Endothelial cell of umbilical vein (primary cell): ENCODE results near the gene SMC5.

Experiments
- FOS ChIP-seq: IDR thresholded peaks from 2 replicates; pipeline ENCODE4 v1.6.1; 2011; ENCODE audit warnings: mild to moderate bottlenecking, low read length, moderate library complexity, borderline replicate concordance; ENCODE audit not compliant: insufficient read depth
- POLR2A ChIP-seq: IDR thresholded peaks from 2 replicates; pipeline ENCODE4 v1.6.1; 2012; ENCODE audit warnings: low read depth, mild to moderate bottlenecking, control low read depth, low read length
- POLR2AphosphoS5 ChIP-seq: IDR thresholded peaks from 2 replicates; pipeline ENCODE4 v1.6.1; 2012; ENCODE audit warnings: low read depth, mild to moderate bottlenecking, control low read depth, low read length, moderate library complexity; ENCODE audit not compliant: insufficient read depth
- TF ChIP-seq, protein P1 (sequence below), 2 donors: IDR thresholded peaks; 1 replicate in 1 of 2; 2 replicates in 1 of 2; pipeline ENCODE4 v1.5.1; 2011; ENCODE audit warnings: low read length in 2 of 2, mild to moderate bottlenecking in 2 of 2, moderate library complexity in 2 of 2, control low read depth in 1 of 2, inconsistent platforms in 1 of 2, low read depth in 1 of 2; ENCODE audit not compliant: insufficient read depth in 1 of 2; ENCODE audit errors: extremely low read depth in 1 of 2
- TF ChIP-seq, protein P2 (sequence below): IDR thresholded peaks from 2 replicates; pipeline ENCODE4 v1.6.1; 2011; ENCODE audit not compliant: insufficient read depth, insufficient read length

DNA sequence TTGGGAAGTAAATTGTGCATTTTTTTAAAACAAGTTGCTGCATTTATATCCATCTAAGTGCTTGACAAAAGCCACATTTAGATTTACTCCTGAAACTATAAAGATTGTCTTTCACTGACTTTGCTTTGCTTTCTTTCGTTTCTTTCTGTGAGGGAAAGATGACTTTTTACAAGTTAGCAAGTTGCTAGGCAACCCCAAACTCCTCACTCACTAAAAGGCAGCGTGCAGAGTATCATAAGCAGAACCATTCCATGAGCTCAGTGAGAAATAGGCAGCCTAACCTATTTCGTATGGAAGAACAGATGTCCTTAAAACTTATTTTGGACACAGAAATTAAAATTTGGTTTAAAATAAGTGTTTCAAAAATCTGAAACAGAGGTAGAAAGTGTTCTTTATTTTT is 126.6 kb downstream of the SMC5 start:
- TF ChIP-seq, protein P1, sequence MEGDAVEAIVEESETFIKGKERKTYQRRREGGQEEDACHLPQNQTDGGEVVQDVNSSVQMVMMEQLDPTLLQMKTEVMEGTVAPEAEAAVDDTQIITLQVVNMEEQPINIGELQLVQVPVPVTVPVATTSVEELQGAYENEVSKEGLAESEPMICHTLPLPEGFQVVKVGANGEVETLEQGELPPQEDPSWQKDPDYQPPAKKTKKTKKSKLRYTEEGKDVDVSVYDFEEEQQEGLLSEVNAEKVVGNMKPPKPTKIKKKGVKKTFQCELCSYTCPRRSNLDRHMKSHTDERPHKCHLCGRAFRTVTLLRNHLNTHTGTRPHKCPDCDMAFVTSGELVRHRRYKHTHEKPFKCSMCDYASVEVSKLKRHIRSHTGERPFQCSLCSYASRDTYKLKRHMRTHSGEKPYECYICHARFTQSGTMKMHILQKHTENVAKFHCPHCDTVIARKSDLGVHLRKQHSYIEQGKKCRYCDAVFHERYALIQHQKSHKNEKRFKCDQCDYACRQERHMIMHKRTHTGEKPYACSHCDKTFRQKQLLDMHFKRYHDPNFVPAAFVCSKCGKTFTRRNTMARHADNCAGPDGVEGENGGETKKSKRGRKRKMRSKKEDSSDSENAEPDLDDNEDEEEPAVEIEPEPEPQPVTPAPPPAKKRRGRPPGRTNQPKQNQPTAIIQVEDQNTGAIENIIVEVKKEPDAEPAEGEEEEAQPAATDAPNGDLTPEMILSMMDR (IDR thresholded peaks at IDR 0.05; ENCODE audit: extremely low read depth in 1 of 2, insufficient read depth in 1 of 2, low read depth in 1 of 2, low read length in 2 of 2), result no peak
- no peak for TF ChIP-seq POLR2A
- TF ChIP-seq FOS, result no peak
- no peak for TF ChIP-seq POLR2AphosphoS5
- TF ChIP-seq, protein P2, sequence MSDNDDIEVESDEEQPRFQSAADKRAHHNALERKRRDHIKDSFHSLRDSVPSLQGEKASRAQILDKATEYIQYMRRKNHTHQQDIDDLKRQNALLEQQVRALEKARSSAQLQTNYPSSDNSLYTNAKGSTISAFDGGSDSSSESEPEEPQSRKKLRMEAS, result no peak
